Stimulated activated CD8-positive, alpha-beta memory T cell treated with anti-CD3 and anti-CD28 coated beads, Interleukin-7, amount 100 ng/mL, for 24 hours (primary cell): Measurements from ENCODE around the gene NINJ1.

Experiments used
- DNase-seq: peaks from one replicate; pipeline ENCODE4 v3.0.0-alpha.2; 2020; ENCODE audit warnings: low read depth

Gene NINJ1

GRCh38 chr9:93132287-93132927 lies 1.6 kb downstream of the NINJ1 start:
- DNase-seq: no peak

DNA sequence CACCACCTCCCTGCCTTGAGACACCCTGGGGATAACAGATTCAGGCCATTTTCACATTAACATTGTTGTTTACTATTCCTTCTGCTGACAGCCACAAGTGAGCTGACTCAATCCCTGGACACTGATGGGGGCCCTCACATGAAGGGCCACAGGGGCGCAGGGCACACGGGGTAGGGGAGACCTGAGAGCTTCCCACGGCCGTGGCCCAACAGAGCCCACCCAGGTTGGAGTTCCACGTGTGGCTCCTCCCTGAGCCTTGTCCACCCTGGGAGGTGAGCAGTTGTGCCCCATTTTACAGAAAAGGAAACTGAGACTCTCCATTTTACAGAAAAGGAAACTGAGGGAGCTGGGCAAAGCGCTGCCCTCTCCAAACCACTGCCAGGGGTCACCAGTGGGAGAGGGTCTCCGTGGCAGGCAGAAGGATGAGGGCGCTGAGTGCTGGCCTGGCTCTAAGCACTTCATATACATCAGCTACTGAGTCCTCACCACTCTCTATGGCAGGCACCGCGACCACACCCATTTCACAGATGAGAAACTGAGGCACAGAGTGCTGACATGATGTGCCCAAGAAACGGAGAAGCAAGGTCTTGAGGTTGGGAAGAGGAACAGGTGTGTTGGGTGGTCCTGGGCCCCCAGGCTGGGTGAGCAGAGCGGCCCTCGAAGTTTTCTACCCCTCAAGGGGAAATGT lies 2.3 kb downstream of the NINJ1 start:
- DNase-seq: no peak

- no peak for DNase-seq
Measured at GRCh38 chr9:93130861-93131481, 3.1 kb downstream of the NINJ1 start.

GRCh38 chr9:93129691-93130500 lies 4.2 kb downstream of the NINJ1 start:
- no peak for DNase-seq

DNA sequence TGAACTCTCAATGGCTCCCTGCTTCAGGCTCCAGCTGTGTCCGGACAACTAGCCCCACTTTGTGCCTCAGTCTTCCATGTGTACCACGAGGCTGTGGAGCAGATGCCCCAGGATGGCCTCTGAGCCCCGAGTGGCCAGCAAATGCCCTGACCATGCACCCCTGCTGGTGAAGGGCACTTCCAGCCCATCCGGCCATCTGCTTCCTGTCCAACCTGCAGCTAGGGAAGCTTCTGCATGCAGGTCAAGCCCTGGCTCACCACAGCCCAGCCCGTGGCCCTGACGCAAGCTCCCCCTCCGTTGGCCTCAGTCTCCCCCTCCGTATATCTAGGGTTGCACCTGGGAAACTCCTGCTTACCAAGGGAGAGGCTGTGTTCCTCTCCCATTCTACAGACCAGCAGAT lies 4.8 kb downstream of the NINJ1 start:
- no peak for DNase-seq

GRCh38 chr9:93128715-93129224 lies 5.3 kb downstream of the NINJ1 start:
- no peak for DNase-seq

DNA sequence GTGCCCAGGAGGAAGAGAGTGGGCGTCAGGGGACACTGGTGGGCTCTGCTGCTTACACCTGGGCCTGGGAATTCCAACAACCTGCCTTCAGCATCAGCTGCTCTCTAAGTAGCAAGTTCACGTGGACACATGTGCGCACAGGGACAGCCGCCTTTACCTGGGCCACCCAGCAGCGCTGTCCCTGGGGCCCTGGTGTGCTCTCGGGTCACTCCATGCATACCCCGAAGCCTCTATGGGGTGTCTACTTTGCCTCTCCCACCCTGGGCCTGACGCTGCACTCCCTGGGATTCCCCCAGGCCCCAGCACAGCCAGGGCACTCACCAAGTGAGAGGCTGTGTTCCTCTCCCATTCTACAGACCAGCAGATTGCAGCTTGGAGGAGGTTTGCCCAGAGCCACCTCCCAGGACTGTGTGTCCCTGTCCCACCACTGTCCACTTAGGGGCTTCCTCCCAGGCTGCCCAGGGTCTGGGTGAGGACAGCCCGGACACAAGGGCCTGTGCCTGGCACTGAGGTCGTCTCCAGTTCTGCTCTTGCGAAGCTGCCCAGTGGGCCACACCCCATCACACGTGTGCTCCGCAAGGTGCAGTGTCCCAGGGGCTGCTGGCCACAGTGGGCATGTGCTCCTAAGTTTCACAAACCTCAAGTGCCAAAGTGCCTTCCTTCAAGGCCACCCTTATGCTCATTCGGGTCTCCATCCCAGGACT lies 5.9 kb downstream of the NINJ1 start:
- no peak for DNase-seq

GRCh38 chr9:93127395-93127911 lies 6.6 kb downstream of the NINJ1 start:
- no peak for DNase-seq

DNA sequence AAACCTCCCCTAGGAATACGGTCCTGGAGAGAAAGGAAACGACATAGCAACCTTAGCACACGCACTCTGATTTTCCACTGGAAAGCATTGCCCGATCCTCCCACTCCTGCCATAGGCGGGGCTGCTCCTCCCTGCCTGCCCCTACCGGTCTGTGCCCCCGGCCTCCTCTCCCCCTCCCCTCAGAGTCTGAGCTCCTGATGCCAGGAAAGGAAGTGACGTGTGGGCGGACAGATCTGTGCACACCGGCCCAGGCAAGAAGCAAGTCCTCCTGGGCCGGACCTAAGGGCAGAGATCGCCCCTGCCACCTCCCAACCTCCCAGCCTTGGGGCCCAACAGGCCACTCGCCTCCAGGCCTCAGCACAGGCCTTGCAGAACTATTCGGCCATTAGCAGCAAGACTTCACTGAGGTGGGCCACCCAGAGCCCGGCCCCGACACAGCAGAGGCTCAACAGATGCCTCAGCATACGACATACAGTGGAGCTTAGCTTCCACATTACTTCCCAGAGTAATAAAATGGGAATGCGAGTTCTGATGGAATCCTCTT lies 7.2 kb downstream of the NINJ1 start:
- no peak for DNase-seq

GRCh38 chr9:93126151-93126781 lies 7.8 kb downstream of the NINJ1 start:
- DNase-seq: no peak

- no peak for DNase-seq
Measured at GRCh38 chr9:93125331-93125894, 8.6 kb downstream of the NINJ1 start.

DNA sequence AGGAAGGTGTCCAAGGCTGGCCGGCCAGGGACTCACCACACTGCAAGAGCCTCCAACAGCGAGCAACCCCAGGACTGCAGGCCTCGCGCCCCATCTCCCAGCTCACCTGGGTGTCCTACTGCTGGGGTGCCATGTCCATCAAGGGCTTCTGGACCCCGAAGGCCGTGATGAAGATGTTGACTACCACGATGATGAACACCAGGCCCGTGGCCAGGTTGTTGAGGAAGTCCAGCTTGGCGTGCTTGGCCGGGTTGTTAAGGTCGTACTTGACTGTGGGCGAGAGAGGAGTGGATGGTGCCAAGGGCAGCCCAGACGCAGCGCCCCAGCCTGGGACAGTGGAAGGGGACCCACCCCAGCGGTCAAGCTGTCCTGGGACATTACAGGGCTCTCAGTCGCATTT lies 9.3 kb downstream of the NINJ1 start:
- no peak for DNase-seq

GRCh38 chr9:93123561-93124283 lies 10.3 kb downstream of the NINJ1 start:
- no peak for DNase-seq

GRCh38 chr9:93122721-93123221 lies 11.3 kb downstream of the NINJ1 start:
- no peak for DNase-seq

- no peak for DNase-seq
Measured at GRCh38 chr9:93121316-93122241, 12.5 kb downstream of the NINJ1 start.

DNA sequence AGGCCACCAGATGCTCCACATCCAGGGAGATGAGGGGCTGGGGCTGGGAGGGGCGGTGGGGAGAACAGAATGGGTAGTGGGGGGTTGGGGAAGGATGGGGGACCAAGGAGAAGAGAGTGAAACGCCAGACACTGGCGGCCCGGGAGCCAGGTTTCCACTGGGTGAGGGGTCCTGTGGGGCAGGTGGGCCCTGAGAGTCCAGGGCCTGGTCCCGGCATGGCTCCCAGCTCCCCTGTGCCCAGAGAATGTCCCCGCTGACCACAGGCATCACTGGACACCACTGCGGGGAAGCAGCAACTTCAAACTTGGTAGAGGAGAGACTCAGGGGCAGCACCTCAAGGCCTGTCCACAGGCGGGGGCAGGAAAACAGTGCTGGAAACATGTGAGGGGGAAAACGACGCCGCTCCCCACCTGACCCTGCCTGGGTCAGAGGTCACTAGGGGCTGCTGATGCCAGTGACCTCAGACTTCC lies 13.2 kb downstream of the NINJ1 start:
- DNase-seq: no peak

DNA sequence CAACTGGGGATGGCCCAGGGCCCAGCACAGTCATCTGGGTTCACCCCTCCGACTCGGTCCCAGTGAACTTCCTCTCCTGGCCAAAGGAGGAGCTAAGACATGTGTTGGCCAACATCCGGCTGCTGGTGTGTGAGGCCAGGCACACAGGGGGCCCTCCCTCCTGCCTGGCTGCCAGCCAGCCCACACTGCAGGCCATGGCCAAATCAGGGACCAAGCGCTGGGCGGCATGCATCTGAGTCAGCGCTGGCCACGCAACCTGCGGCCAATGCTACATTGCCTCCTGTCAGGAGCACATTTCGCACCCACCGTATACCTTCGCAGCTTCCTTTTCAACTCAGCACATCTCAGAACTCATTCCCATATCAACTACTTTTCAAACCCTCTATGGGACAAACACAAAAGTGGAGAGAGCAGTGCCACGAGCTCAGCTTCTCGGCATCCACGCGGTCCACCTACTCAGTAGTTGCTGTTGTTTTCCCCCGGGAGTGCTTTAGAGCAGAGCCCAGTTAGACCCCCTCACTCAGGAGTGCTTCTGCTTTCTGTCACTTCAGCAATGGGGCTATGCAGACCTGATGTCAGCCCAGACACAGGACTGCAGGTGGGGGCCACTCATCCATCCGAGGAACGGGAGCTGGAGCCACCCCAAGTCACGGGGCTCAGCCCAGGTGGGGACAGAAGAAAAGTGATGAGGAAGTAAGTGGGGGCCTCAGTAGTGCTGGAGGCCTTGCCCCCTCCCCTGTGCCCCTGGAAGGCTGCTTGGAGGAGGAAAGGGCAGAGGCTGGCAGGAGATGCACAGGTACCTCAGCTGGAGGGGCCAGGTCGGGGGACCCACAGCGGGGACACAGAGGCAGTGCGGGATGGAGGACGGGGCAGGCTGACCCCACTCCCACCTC lies 13.9 kb downstream of the NINJ1 start:
- DNase-seq: no peak

GRCh38 chr9:93119703-93119952 lies 14.4 kb downstream of the NINJ1 start:
- no peak for DNase-seq
